Loucy (cell line): Measurements from ENCODE around the gene PNP.

Experiments
- EZH2phosphoT487 ChIP-seq: fragments of 200-600 bp; IDR thresholded peaks from 2 replicates; pipeline ENCODE4 v1.6.1; 2018; ENCODE audit warnings: antibody characterized with exemption, mild to moderate bottlenecking, moderate library complexity, borderline replicate concordance
- TF ChIP-seq, protein P1 (sequence below): fragments of 200-600 bp; sonication (generic); conservative IDR thresholded peaks from 2 replicates; pipeline ENCODE4 v1.5.1; 2014; ENCODE audit warnings: mild to moderate bottlenecking, antibody characterized with exemption, low read length

DNA sequence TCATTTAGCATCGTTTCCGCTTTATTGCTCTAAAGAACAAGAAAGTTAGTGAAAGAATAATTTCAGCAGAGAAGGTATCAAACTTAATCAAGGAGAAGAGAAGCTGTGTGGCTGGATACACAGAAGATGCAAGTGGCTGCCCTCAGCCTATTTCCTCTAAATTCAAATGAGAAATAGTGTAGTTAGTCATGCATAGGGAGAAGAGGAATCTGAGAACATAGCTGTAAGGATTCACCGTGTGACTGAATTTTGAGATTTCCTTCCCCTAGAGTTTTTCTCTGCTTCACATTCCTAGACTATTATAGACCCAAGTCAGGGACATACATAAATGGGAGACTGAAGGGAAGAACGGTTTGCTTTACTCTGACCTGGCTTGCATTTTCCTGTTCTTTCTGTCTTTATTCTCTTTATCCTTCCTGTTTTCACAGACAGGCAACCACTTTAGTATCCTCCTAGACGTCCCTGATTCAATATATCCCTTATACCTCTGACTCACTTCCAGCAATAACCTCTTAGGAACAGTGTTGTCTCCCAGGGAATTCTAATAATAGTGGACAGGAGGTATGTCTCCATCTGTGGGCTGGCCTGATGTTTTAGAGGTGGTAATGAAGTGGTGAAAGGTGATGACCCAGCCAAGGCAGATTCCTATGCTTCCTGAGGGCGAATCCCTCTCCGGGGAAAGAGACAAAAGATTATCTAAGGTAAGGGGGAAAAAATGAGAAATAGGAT is 43.1 kb downstream of the PNP start:
- TF ChIP-seq, protein P1, sequence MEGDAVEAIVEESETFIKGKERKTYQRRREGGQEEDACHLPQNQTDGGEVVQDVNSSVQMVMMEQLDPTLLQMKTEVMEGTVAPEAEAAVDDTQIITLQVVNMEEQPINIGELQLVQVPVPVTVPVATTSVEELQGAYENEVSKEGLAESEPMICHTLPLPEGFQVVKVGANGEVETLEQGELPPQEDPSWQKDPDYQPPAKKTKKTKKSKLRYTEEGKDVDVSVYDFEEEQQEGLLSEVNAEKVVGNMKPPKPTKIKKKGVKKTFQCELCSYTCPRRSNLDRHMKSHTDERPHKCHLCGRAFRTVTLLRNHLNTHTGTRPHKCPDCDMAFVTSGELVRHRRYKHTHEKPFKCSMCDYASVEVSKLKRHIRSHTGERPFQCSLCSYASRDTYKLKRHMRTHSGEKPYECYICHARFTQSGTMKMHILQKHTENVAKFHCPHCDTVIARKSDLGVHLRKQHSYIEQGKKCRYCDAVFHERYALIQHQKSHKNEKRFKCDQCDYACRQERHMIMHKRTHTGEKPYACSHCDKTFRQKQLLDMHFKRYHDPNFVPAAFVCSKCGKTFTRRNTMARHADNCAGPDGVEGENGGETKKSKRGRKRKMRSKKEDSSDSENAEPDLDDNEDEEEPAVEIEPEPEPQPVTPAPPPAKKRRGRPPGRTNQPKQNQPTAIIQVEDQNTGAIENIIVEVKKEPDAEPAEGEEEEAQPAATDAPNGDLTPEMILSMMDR = no peak
- TF ChIP-seq EZH2phosphoT487 = no peak
